K562 (cell line): ENCODE data around the gene RUNX1. TPM values are rescaled to one million over a fixed set of nuclear protein-coding genes. Genes with fewer than 3 reads are reported as not detected.

Experiments
- ATAC-seq: fragments of 200-7000 bp; cut with Tn5 transposase; 3 replicates; pipeline ENCODE4 v1.9.1; 2020; ENCODE audit warnings: moderate library complexity
- BruUV-seq: library from RNA; stranded (reverse); fragments of 400-500 nt; replicated peaks from 2 replicates; lab custom pipeline; 2021; lab: Mats Ljungman, UMichigan
- CTCF ChIA-PET: fragments of 300-600 bp; formaldehyde crosslinking; extraction: SDS; loops from one replicate; lab custom pipeline; 2021; ENCODE audit warnings: low intra/inter-chr PET ratio; lab: Yijun Ruan, JAX
- POLR2A ChIA-PET: fragments of 300-600, 350-650 bp; sonication (Branson Sonifier 250); formaldehyde crosslinking; extraction: SDS; loops from one replicate; lab custom pipeline; 2021; ENCODE audit warnings: antibody characterized with exemption, inconsistent platforms; lab: Yijun Ruan, JAX
- DNase-seq, 4 experiments: peaks; one replicate each; pipeline versions ENCODE4 v3.0.0 to v3.0.0-alpha.2; 2011 to 2018; ENCODE audit warnings: low spot score in 3 of 4, mixed read lengths in 3 of 4; ENCODE audit errors: extremely low read depth in 1 of 4
- FAIRE-seq: peaks from 2 replicates; lab custom pipeline; 2011; peaks lifted over from hg19 to GRCh38; lab: Jason Lieb, UNC
- H2AFZ ChIP-seq: 2 replicates; pipeline ENCODE4 v1.6.0; 2011; ENCODE audit warnings: low read depth, low read length, control low read depth, inconsistent platforms
- H3K27ac ChIP-seq: fragments of 200-600 bp; 3 replicates; pipeline ENCODE4 v1.8.0; 2011; ENCODE audit warnings: low read depth, mild to moderate bottlenecking, control low read depth, inconsistent platforms, low read length, moderate library complexity, mixed read lengths; ENCODE audit errors: extremely low read depth
- H3K27me3 ChIP-seq, 2 experiments: fragments of 300-600 bp in 1 of 2; 2 replicates in 1 of 2; 3 replicates in 1 of 2; pipeline versions ENCODE4 v1.6.0 to v1.8.0; 2011; ENCODE audit warnings: inconsistent platforms in 2 of 2, low read length in 2 of 2, mild to moderate bottlenecking in 1 of 2, mixed read lengths in 1 of 2, moderate library complexity in 1 of 2; ENCODE audit not compliant: control insufficient read depth in 2 of 2, insufficient read depth in 2 of 2
- H3K36me3 ChIP-seq: fragments of 300-600 bp; 3 replicates; pipeline ENCODE4 v1.8.0; 2011; ENCODE audit warnings: mild to moderate bottlenecking, low read length, inconsistent platforms; ENCODE audit not compliant: control insufficient read depth, insufficient read depth
- H3K4me1 ChIP-seq, 2 experiments: fragments of 200-600 bp in 1 of 2; replicated peaks in 1 of 2; 2 replicates in 1 of 2; 3 replicates in 1 of 2; pipeline versions ENCODE4 v1.5.1 to v1.8.0; 2011; ENCODE audit warnings: inconsistent platforms in 2 of 2, low read length in 2 of 2, mild to moderate bottlenecking in 1 of 2, mixed read lengths in 1 of 2, moderate library complexity in 1 of 2; ENCODE audit not compliant: control insufficient read depth in 2 of 2, insufficient read depth in 2 of 2
- H3K4me2 ChIP-seq: 2 replicates; pipeline ENCODE4 v1.6.1; 2011; ENCODE audit warnings: low read length, control low read depth, inconsistent platforms, mixed read lengths; ENCODE audit not compliant: insufficient read depth
- H3K4me3 ChIP-seq: fragments of 200-600 bp; sonication (generic), shearing (Covaris generic); 2 replicates; pipeline ENCODE4 v1.5.1; 2016; ENCODE audit warnings: control low read depth, inconsistent platforms
- H3K79me2 ChIP-seq: fragments of 200-600 bp; 3 replicates; pipeline ENCODE4 v1.8.0; 2011; ENCODE audit warnings: low read length, inconsistent platforms; ENCODE audit not compliant: control insufficient read depth, insufficient read depth
- H3K9ac ChIP-seq, 2 experiments: 2 replicates each; pipeline versions ENCODE4 v1.6.0 to v1.6.1; 2011; ENCODE audit warnings: low read depth in 2 of 2, low read length in 2 of 2, control low read depth in 1 of 2, inconsistent platforms in 1 of 2, mild to moderate bottlenecking in 1 of 2, mixed read lengths in 1 of 2; ENCODE audit not compliant: insufficient read depth in 1 of 2
- H3K9me1 ChIP-seq: one replicate; pipeline ENCODE4 v1.6.0; 2011; ENCODE audit warnings: inconsistent platforms, mild to moderate bottlenecking, low read length, moderate library complexity; ENCODE audit not compliant: control insufficient read depth, insufficient read depth
- H3K9me3 ChIP-seq: replicated peaks from 2 replicates; pipeline ENCODE4 v1.5.1; 2011; ENCODE audit warnings: low read depth, low read length, inconsistent platforms; ENCODE audit not compliant: control insufficient read depth, insufficient read depth
- H4K20me1 ChIP-seq: replicated peaks from 2 replicates; pipeline ENCODE4 v1.6.1; 2011; ENCODE audit warnings: low read length, inconsistent platforms, mixed read lengths; ENCODE audit not compliant: control insufficient read depth, insufficient read depth
- CTCF ChIP-seq, 3 experiments: IDR thresholded peaks in 2 of 3; conservative IDR thresholded peaks in 1 of 3; 2 replicates each; pipeline ENCODE4 v1.5.1; 2011 to 2012; ENCODE audit warnings: low read length in 3 of 3, mild to moderate bottlenecking in 3 of 3, control low read depth in 2 of 3, improper control_type of control experiment in 1 of 3, inconsistent platforms in 1 of 3, low read depth in 1 of 3, mixed read lengths in 1 of 3, moderate library complexity in 1 of 3; ENCODE audit not compliant: insufficient read depth in 2 of 3
- CXXC5 ChIP-seq: fragments of 250-450 bp; sonication (Bioruptor Pico); IDR thresholded peaks from 2 replicates; pipeline ENCODE4 v1.8.0; 2022; ENCODE audit warnings: inconsistent platforms, mild to moderate bottlenecking, moderate library complexity
- ETV1 ChIP-seq: fragments of 450-650 bp; conservative IDR thresholded peaks from 2 replicates; pipeline ENCODE4 v1.6.1; 2016; ENCODE audit warnings: missing genetic modification characterization, control low read depth, low read depth, missing compliant biosample characterization
- FOXA1 ChIP-seq: fragments of 450-650 bp; IDR thresholded peaks from 2 replicates; pipeline ENCODE4 v1.6.1; 2016; ENCODE audit warnings: mild to moderate bottlenecking, borderline replicate concordance
- LCOR ChIP-seq: sonication (generic); formaldehyde crosslinking; IDR thresholded peaks from 2 replicates; pipeline ENCODE4 v1.8.0; 2022; ENCODE audit warnings: mild to moderate bottlenecking, missing genetic modification reagents
- NKRF ChIP-seq: fragments of 450-650 bp; IDR thresholded peaks from 2 replicates; pipeline ENCODE4 v1.6.1; 2016; ENCODE audit warnings: borderline replicate concordance
- SP2 ChIP-seq: IDR thresholded peaks from 2 replicates; pipeline ENCODE4 v1.6.1; 2011; ENCODE audit warnings: mild to moderate bottlenecking, low read depth, low read length, moderate library complexity; ENCODE audit not compliant: poor library complexity, severe bottlenecking; ENCODE audit errors: extremely low read depth
- STAT6 ChIP-seq: sonication (generic); formaldehyde crosslinking; IDR thresholded peaks from 2 replicates; pipeline ENCODE4 v1.8.1; 2023; ENCODE audit warnings: mild to moderate bottlenecking, missing genetic modification reagents
- TBP ChIP-seq: optimal IDR thresholded peaks from 2 replicates; pipeline ENCODE3; 2011; ENCODE audit warnings: low read depth, low read length, improper control_type of control experiment
- WGBS: fragments of 100-300 bp; shearing (Covaris generic); methylation state at CpG from one replicate; pipeline ENCODE4 v1.1.6; 2016; ENCODE audit warnings: low coverage, mixed read lengths; ENCODE audit not compliant: insufficient coverage; ENCODE audit errors: missing lambda C conversion rate; 5-methylcytosine and 5-hydroxymethylcytosine counted together
- in situ Hi-C: fragments of 300-500 bp; cut with MboI; formaldehyde crosslinking; loops from 4 replicates; pipeline ENCODE4 v1.15.0; 2018; ENCODE audit warnings: inconsistent platforms, mixed read lengths
- intact Hi-C: fragments of 100-400 bp; cut with micrococcal nuclease; formaldehyde crosslinking; loops from 2 replicates; pipeline ENCODE4 v1.14.2; 2022
- polyA plus RNA-seq, 8 experiments: library from polyadenylated mRNA; depleted of rRNA in 4 of 8; stranded (reverse) in 5 of 8; unstranded in 3 of 8; fragments of >200 nt; fragmentation: Nextera tagmentation in 2 of 8; fragmentation: Illumina TruSeq in 1 of 8; extraction: Ambion mirVana in 2 of 8; extraction: Trizol in 1 of 8; gene quantifications; 2 replicates each; pipeline versions ENCODE4 v1.2.1 to v1.2.3, GENCODE V29; 2011 to 2014; ENCODE audit warnings: inconsistent platforms in 1 of 8, missing spikeins in 1 of 8
- total RNA-seq, 7 experiments: library from RNA; depleted of rRNA in 6 of 7; stranded (reverse); fragments of >200 nt in 6 of 7; fragmentation: Illumina TruSeq in 2 of 7; extraction: Trizol in 2 of 7; gene quantifications; 2 replicates each; pipeline versions ENCODE4 v1.2.1 to v1.2.3, GENCODE V29; 2011 to 2021; ENCODE audit warnings: low replicate concordance in 1 of 7
- TF ChIP-seq, protein P1 (sequence below): sonication (generic); formaldehyde crosslinking; IDR thresholded peaks from 2 replicates; pipeline ENCODE4 v1.9.0; 2022; ENCODE audit warnings: mild to moderate bottlenecking, missing genetic modification reagents
- TF ChIP-seq, protein P2 (sequence below): sonication (generic); formaldehyde crosslinking; IDR thresholded peaks from 2 replicates; pipeline ENCODE4 v1.4.0; 2020; ENCODE audit warnings: mild to moderate bottlenecking, missing genetic modification reagents

Gene RUNX1
- total and polyA plus RNA-seq, 9 of the 15 experiments (the other 6 are each of a cell fraction or from before 2014, with no cell fraction given): 2.2 to 68.6 (median 17.8) TPM

DNA sequence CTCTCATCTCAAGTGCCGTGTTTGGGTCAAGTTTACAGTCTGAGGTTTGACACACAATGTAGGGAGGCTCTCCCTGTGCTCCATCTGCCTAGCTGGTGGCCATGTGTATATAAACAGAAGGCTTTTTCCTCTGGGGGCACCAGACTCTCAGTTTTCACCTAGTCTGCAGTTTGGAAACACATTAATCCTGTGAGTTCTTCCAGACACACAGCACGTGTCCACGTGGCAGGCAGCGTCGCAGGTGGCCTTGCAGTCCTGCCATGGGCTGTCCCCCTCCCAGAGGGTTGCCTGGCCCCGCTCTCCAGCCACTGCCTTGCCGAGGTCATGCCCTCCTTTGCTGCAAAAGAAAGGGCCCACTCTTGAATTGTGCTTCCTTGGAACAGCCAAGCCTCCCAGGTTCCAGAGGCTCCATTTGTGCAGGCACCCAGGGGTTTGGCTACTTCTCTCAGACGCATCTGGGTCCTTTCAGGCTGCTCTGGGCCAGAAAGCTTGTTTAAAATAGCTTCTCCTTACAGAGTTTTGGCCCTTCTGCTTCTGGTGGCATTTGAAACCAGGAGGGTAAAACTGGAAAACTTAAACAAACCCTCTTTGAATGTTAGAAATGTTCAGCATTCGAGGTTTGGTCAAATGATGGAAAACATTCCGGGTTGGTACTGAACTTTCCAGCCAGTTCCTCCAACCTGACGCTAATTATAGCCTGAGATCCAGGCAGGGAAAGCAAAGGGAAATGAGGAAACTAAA is 4.4 kb upstream of the RUNX1 start:
- Histone ChIP-seq H3K9me1 (no peaks in the 10 kb centered on the region), H3K36me3 (no peaks in the 10 kb centered on the region), H3K4me1 (peaks cover 14 to 36% of the 10 kb centered on the region in 2 experiments), H3K9me3 (no peaks in the 10 kb centered on the region), H4K20me1 (no peaks in the 10 kb centered on the region), H3K27me3 (no peaks in the 10 kb centered on the region), H3K4me3 (no peak overlapping the region), H2AFZ (peak overlapping the region; percentile 88), H3K4me2 (no peak overlapping the region), H3K27ac (0 out of 3 replicates have a peak overlapping the region, but pooled peaks have one; percentile 5), H3K9ac (peak overlapping the region in 1 of 2 experiments; percentile 67; a peak in 2 of 4 replicates), H3K79me2 (peaks cover 6% of the 10 kb centered on the region)
- POLR2A ChIA-PET: no interaction called here
- CTCF ChIA-PET: no interaction called here
- 63% methylated on average over 11 of the region's 11 CpGs for WGBS
- peak in 1 of 4 experiments; percentile 50 for DNase-seq
- peak; percentile 7; the same call in 2 of the 3 replicates for ATAC-seq
- in situ Hi-C loops (no loop called here), intact Hi-C loops (loop anchor here (5.0 to 10.0 kb wide), 6 partner anchors 94 to 451 kb away; no protein-coding TSS in a partner anchor)
- FAIRE-seq: no peak
- BruUV-seq: no TSS peak
- TF ChIP-seq SP2 (no peak), FOXA1 (no peak), NKRF (no peak), LCOR (CRISPR knock-in tag) (no peak), TBP (peak; percentile 15), STAT6 (CRISPR knock-in tag) (no peak), CTCF (IDR thresholded peaks at IDR 0.05 in 2 of 3, conservative IDR thresholded peaks at IDR 0.05 in 1 of 3; ENCODE audit: insufficient read depth in 2 of 3, low read depth in 1 of 3, low read length in 3 of 3) (peak; percentile 18 to 47 (median 32); a peak in 3 of 6 replicates), ETV1 (tag) (no peak), CXXC5 (CRISPR knock-in tag) (peak; percentile 54)
- TF ChIP-seq, protein P1, sequence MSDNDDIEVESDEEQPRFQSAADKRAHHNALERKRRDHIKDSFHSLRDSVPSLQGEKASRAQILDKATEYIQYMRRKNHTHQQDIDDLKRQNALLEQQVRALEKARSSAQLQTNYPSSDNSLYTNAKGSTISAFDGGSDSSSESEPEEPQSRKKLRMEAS: peak; percentile 40; the same call in 1 of the 2 replicates
- TF ChIP-seq, protein P2, sequence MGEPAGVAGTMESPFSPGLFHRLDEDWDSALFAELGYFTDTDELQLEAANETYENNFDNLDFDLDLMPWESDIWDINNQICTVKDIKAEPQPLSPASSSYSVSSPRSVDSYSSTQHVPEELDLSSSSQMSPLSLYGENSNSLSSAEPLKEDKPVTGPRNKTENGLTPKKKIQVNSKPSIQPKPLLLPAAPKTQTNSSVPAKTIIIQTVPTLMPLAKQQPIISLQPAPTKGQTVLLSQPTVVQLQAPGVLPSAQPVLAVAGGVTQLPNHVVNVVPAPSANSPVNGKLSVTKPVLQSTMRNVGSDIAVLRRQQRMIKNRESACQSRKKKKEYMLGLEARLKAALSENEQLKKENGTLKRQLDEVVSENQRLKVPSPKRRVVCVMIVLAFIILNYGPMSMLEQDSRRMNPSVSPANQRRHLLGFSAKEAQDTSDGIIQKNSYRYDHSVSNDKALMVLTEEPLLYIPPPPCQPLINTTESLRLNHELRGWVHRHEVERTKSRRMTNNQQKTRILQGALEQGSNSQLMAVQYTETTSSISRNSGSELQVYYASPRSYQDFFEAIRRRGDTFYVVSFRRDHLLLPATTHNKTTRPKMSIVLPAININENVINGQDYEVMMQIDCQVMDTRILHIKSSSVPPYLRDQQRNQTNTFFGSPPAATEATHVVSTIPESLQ (CRISPR knock-in tag): no peak
